Measurements from ENCODE around the gene RBM42. TPM values are rescaled to one million over a fixed set of nuclear protein-coding genes. Genes with fewer than 3 reads are reported as not detected.

RBM42 gene
- total and polyA plus RNA-seq, 2 of the 13 experiments (the other 11 are each of a cell fraction or from before 2014, with no cell fraction given) = 27.2 to 55.3 TPM

DNA sequence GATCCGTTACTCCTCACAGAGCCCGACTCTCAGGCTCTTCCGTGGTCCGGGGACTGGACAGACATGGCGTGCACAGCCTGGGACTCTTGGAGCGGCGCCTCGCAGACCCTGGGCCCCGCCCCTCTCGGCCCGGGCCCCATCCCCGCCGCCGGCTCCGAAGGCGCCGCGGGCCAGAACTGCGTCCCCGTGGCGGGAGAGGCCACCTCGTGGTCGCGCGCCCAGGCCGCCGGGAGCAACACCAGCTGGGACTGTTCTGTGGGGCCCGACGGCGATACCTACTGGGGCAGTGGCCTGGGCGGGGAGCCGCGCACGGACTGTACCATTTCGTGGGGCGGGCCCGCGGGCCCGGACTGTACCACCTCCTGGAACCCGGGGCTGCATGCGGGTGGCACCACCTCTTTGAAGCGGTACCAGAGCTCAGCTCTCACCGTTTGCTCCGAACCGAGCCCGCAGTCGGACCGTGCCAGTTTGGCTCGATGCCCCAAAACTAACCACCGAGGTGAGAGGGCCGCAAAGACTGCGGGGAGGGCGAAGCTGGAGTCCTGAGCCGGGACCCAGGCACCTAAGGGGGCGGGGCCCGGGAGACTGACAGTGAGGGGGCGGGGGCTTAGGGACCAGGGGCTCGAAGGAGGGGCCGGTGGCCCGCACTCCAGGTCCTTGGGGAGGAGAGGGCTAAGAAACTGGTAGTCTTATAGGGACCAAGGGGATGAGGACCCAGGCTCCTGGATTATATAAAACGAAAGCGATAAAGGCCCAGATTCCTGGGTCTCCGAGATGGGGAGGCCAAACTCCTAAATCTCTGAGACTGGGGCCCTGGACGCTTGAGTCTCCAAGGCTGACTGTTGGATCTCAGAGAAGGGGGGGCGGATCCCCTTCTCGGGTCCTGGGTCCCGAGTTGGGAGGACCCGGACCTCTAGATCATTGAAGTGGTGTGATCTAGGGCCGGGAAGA lies 14.7 kb downstream of the RBM42 start (continued):
- TF ChIP-seq, protein P1, sequence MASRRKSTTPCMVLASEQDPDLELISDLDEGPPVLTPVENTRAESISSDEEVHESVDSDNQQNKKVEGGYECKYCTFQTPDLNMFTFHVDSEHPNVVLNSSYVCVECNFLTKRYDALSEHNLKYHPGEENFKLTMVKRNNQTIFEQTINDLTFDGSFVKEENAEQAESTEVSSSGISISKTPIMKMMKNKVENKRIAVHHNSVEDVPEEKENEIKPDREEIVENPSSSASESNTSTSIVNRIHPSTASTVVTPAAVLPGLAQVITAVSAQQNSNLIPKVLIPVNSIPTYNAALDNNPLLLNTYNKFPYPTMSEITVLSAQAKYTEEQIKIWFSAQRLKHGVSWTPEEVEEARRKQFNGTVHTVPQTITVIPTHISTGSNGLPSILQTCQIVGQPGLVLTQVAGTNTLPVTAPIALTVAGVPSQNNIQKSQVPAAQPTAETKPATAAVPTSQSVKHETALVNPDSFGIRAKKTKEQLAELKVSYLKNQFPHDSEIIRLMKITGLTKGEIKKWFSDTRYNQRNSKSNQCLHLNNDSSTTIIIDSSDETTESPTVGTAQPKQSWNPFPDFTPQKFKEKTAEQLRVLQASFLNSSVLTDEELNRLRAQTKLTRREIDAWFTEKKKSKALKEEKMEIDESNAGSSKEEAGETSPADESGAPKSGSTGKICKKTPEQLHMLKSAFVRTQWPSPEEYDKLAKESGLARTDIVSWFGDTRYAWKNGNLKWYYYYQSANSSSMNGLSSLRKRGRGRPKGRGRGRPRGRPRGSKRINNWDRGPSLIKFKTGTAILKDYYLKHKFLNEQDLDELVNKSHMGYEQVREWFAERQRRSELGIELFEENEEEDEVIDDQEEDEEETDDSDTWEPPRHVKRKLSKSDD (CRISPR knock-in tag; IDR thresholded peaks at IDR 0.05; ENCODE audit: low read depth) = peak; percentile 65; the same call in 1 of the 2 replicates
- TF ChIP-seq REPIN1 (CRISPR knock-in tag; IDR thresholded peaks at IDR 0.05; ENCODE audit: borderline replicate concordance, low read depth) = peak; percentile 9; the same call in 1 of the 2 replicates
- 0 out of 2 replicates have a peak, but pooled peaks have one; percentile 32 for TF ChIP-seq ZNF552 (CRISPR knock-in tag; IDR thresholded peaks at IDR 0.05; ENCODE audit: borderline replicate concordance)
- TF ChIP-seq HNRNPL (IDR thresholded peaks at IDR 0.05; ENCODE audit: low read depth, low read length) = peak; percentile 67; the same call in 1 of the 2 replicates
- no peak for TF ChIP-seq ZFP36L2 (CRISPR knock-in tag; IDR thresholded peaks at IDR 0.05)
- TF ChIP-seq HMGXB3 (CRISPR knock-in tag; IDR thresholded peaks at IDR 0.05; ENCODE audit: borderline replicate concordance) = no peak
- no peak for TF ChIP-seq SNRNP70 (IDR thresholded peaks at IDR 0.05; ENCODE audit: low read depth, low read length)
- TF ChIP-seq, protein P2, sequence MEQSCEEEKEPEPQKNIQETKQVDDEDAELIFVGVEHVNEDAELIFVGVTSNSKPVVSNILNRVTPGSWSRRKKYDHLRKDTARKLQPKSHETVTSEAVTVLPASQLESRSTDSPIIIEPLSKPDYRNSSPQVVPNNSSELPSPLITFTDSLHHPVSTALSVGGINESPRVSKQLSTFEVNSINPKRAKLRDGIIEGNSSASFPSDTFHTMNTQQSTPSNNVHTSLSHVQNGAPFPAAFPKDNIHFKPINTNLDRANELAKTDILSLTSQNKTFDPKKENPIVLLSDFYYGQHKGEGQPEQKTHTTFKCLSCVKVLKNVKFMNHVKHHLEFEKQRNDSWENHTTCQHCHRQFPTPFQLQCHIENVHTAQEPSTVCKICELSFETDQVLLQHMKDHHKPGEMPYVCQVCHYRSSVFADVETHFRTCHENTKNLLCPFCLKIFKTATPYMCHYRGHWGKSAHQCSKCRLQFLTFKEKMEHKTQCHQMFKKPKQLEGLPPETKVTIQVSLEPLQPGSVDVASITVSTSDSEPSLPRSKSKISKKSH (CRISPR knock-in tag; IDR thresholded peaks at IDR 0.05; ENCODE audit: borderline replicate concordance) = no peak
- TF ChIP-seq ZNF10 (CRISPR knock-in tag; IDR thresholded peaks at IDR 0.05; ENCODE audit: borderline replicate concordance, low read depth) = no peak
- no peak for TF ChIP-seq ZNF7 (CRISPR knock-in tag; IDR thresholded peaks at IDR 0.05)
- peak; percentile 80 for TF ChIP-seq ARHGAP35 (CRISPR knock-in tag; IDR thresholded peaks at IDR 0.05; ENCODE audit: borderline replicate concordance)
- TF ChIP-seq HIVEP1 (CRISPR knock-in tag; IDR thresholded peaks at IDR 0.05) = no peak
- peak; percentile 91; the same call in 1 of the 2 replicates for TF ChIP-seq ZNF451 (CRISPR knock-in tag; IDR thresholded peaks at IDR 0.05)
- TF ChIP-seq ZNF460 (CRISPR knock-in tag; IDR thresholded peaks at IDR 0.05; ENCODE audit: borderline replicate concordance) = no peak
- TF ChIP-seq, protein P3, sequence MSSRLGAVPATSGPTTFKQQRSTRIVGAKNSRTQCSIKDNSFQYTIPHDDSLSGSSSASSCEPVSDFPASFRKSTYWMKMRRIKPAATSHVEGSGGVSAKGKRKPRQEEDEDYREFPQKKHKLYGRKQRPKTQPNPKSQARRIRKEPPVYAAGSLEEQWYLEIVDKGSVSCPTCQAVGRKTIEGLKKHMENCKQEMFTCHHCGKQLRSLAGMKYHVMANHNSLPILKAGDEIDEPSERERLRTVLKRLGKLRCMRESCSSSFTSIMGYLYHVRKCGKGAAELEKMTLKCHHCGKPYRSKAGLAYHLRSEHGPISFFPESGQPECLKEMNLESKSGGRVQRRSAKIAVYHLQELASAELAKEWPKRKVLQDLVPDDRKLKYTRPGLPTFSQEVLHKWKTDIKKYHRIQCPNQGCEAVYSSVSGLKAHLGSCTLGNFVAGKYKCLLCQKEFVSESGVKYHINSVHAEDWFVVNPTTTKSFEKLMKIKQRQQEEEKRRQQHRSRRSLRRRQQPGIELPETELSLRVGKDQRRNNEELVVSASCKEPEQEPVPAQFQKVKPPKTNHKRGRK (CRISPR knock-in tag; IDR thresholded peaks at IDR 0.05) = no peak
- peak; percentile 74; the same call in 1 of the 2 replicates for TF ChIP-seq NR1H2 (CRISPR knock-in tag; IDR thresholded peaks at IDR 0.05; ENCODE audit: borderline replicate concordance, low read depth)
- peak; percentile 52 for TF ChIP-seq PHF20 (CRISPR knock-in tag; IDR thresholded peaks at IDR 0.05)
